ENCODE results near the gene BRD9. TPM values are rescaled to one million over a fixed set of nuclear protein-coding genes. Genes with fewer than 3 reads are reported as not detected.

Gene BRD9
- total and polyA plus RNA-seq, 2 donors (not counting 3 experiments of a cell fraction or from before 2014, with no cell fraction given): 17.6 to 67.6 TPM

GRCh38 chr5:912280-913091 is 19.9 kb upstream of the BRD9 start:
- H3K9ac ChIP-seq (replicated peaks; ENCODE audit: extremely low read depth, insufficient read depth, low read length): peak overlapping the region; percentile 54
- peaks cover 3 to 8% of the 10 kb centered on the region in 2 experiments for H3K36me3 ChIP-seq (ENCODE audit: control insufficient read depth in 2 of 2, extremely low read depth in 1 of 2, insufficient read depth in 2 of 2, low read length in 2 of 2)
- H3K4me1 ChIP-seq (ENCODE audit: control insufficient read depth, extremely low read depth, insufficient read depth, low read length): peaks cover 4% of the 10 kb centered on the region
- TF ChIP-seq POLR2A (IDR thresholded peaks at IDR 0.05; ENCODE audit: low read depth, low read length) (no peak), GATA2 (IDR thresholded peaks at IDR 0.05; ENCODE audit: insufficient read depth, insufficient read length, low read depth, low read length) (no peak), FOS (IDR thresholded peaks at IDR 0.05; ENCODE audit: borderline replicate concordance, insufficient read depth, low read length) (no peak), POLR2AphosphoS5 (IDR thresholded peaks at IDR 0.05; ENCODE audit: insufficient read depth, low read depth, low read length) (peak; percentile 27), JUN (IDR thresholded peaks at IDR 0.05; ENCODE audit: borderline replicate concordance, insufficient read depth, insufficient read length, low read depth) (peak; percentile 72)
- TF ChIP-seq, protein P1, sequence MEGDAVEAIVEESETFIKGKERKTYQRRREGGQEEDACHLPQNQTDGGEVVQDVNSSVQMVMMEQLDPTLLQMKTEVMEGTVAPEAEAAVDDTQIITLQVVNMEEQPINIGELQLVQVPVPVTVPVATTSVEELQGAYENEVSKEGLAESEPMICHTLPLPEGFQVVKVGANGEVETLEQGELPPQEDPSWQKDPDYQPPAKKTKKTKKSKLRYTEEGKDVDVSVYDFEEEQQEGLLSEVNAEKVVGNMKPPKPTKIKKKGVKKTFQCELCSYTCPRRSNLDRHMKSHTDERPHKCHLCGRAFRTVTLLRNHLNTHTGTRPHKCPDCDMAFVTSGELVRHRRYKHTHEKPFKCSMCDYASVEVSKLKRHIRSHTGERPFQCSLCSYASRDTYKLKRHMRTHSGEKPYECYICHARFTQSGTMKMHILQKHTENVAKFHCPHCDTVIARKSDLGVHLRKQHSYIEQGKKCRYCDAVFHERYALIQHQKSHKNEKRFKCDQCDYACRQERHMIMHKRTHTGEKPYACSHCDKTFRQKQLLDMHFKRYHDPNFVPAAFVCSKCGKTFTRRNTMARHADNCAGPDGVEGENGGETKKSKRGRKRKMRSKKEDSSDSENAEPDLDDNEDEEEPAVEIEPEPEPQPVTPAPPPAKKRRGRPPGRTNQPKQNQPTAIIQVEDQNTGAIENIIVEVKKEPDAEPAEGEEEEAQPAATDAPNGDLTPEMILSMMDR (IDR thresholded peaks at IDR 0.05; ENCODE audit: extremely low read depth in 1 of 2, insufficient read depth in 1 of 2, low read depth in 1 of 2, low read length in 2 of 2): peak in 1 of 2 donors; percentile 7
- TF ChIP-seq, protein P2, sequence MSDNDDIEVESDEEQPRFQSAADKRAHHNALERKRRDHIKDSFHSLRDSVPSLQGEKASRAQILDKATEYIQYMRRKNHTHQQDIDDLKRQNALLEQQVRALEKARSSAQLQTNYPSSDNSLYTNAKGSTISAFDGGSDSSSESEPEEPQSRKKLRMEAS (IDR thresholded peaks at IDR 0.05; ENCODE audit: insufficient read depth, insufficient read length): peak; percentile 52
- ChIA-PET CTCF (interaction anchor here (0.9 to 1.5 kb wide), 3 partner anchors 9 to 20 kb away, joined by 3 to 4 read pairs (median 4); partner anchors contain the start of genes BRD9 and TRIP13), POLR2A (no interaction called here)
- intact Hi-C loops (cut with micrococcal nuclease): no loop called here
- no peaks in the 10 kb centered on the region for H3K9me3 ChIP-seq (replicated peaks; ENCODE audit: control insufficient read depth, insufficient read depth, low read length)
- H3K4me3 ChIP-seq (replicated peaks in 1 of 3; ENCODE audit: insufficient read depth in 1 of 3, low read depth in 1 of 3, low read length in 3 of 3): no peak overlapping the region
- peak overlapping the region; percentile 82 for H3K27ac ChIP-seq (ENCODE audit: insufficient read depth, low read depth, low read length)
- peak; percentile 51 for DNase-seq (ENCODE audit: low read depth, low spot score)
- BruUV-seq (replicated peaks): no TSS peak
- dilution Hi-C loops (cut with MboI; ENCODE audit: extremely low pct_ligation_motif_present, low sequenced_read_pairs): no loop called here
- no peaks in the 10 kb centered on the region for H3K9me1 ChIP-seq (replicated peaks; ENCODE audit: control insufficient read depth, extremely low read depth, insufficient read depth, low read length)
- no peak overlapping the region for H3K4me2 ChIP-seq (ENCODE audit: insufficient read depth, low read length)
- no peaks in the 10 kb centered on the region for H3K27me3 ChIP-seq (ENCODE audit: control insufficient read depth in 2 of 2, insufficient read depth in 2 of 2, low read length in 2 of 2)
- no peaks in the 10 kb centered on the region for H3K79me2 ChIP-seq (ENCODE audit: control insufficient read depth, insufficient read depth, low read length)
- no peak overlapping the region for H2AFZ ChIP-seq (ENCODE audit: low read depth, low read length)
- FAIRE-seq: peak; percentile 56
- H4K20me1 ChIP-seq (replicated peaks; ENCODE audit: control insufficient read depth, extremely low read depth, insufficient read depth, low read length): no peaks in the 10 kb centered on the region

Measured in endothelial cell of umbilical vein (primary cell).